HG03097 (cell line): ENCODE data around the gene ANGPTL4.
"Not testable (repeated sequence)": the region's sequence is repeated elsewhere in the genome, so short reads cannot be mapped to it uniquely, and the experiment has no call there.

Source experiments
- ATAC-seq: cut with Tn5 transposase; IDR thresholded peaks from one replicate; pipeline ENCODE4 v1.9.1; 2021; ENCODE audit not compliant: unreplicated experiment, low FRiP score

The ANGPTL4 gene

GRCh38 chr19:8333767-8334457, 30.0 kb upstream of the ANGPTL4 start:
- no peak for ATAC-seq

- no peak for ATAC-seq
These were observed 29.3 kb upstream of the ANGPTL4 start for GRCh38 chr19:8334458-8335342.

GRCh38 chr19:8335343-8336071, 28.4 kb upstream of the ANGPTL4 start:
- ATAC-seq = no peak

GRCh38 chr19:8336072-8336569, 27.8 kb upstream of the ANGPTL4 start:
- no peak for ATAC-seq

- ATAC-seq = no peak
These were observed 27.3 kb upstream of the ANGPTL4 start for GRCh38 chr19:8336660-8337059.

GRCh38 chr19:8337728-8338127, 26.2 kb upstream of the ANGPTL4 start:
- no peak for ATAC-seq

- no peak for ATAC-seq
These were observed 25.1 kb upstream of the ANGPTL4 start for GRCh38 chr19:8338835-8339234.

- no peak for ATAC-seq
These were observed 23.4 kb upstream of the ANGPTL4 start for GRCh38 chr19:8340341-8341096.

- ATAC-seq = not testable (repeated sequence)
These were observed 22.5 kb upstream of the ANGPTL4 start for GRCh38 chr19:8341504-8341903.

GRCh38 chr19:8342316-8342683, 21.7 kb upstream of the ANGPTL4 start:
- ATAC-seq = no peak

GRCh38 chr19:8342684-8343482, 21.1 kb upstream of the ANGPTL4 start, which contains the start of gene KANK3:
TSS of gene KANK3 (minus strand) at chr19:8343262. CDS start at chr19:8337828, 5,434 bp downstream.
- ATAC-seq = peak; percentile 97

- no peak for ATAC-seq
These were observed 20.5 kb upstream of the ANGPTL4 start for GRCh38 chr19:8343483-8343844.

- not testable (repeated sequence) for ATAC-seq
These were observed 14.2 kb upstream of the ANGPTL4 start for GRCh38 chr19:8349629-8350372.

- ATAC-seq = no peak
These were observed 11.7 kb upstream of the ANGPTL4 start for GRCh38 chr19:8352134-8352827.

GRCh38 chr19:8352845-8353244, 11.1 kb upstream of the ANGPTL4 start:
- ATAC-seq = not testable (repeated sequence)

GRCh38 chr19:8355631-8356402, 8.1 kb upstream of the ANGPTL4 start:
- ATAC-seq = no peak

- no peak for ATAC-seq
These were observed 6.9 kb upstream of the ANGPTL4 start for GRCh38 chr19:8357007-8357521.
